K562 (cell line): Measurements from ENCODE around the gene C16orf74. TPM values are rescaled to one million over a fixed set of nuclear protein-coding genes. Genes with fewer than 3 reads are reported as not detected.

Experiments
- ATAC-seq: fragments of 200-7000 bp; cut with Tn5 transposase; 3 replicates; pipeline ENCODE4 v1.9.1; 2020; ENCODE audit warnings: moderate library complexity
- BruUV-seq: library from RNA; stranded (reverse); fragments of 400-500 nt; replicated peaks from 2 replicates; lab custom pipeline; 2021; lab: Mats Ljungman, UMichigan
- CTCF ChIA-PET: fragments of 300-600 bp; formaldehyde crosslinking; extraction: SDS; loops from one replicate; lab custom pipeline; 2021; ENCODE audit warnings: low intra/inter-chr PET ratio; lab: Yijun Ruan, JAX
- POLR2A ChIA-PET: fragments of 300-600, 350-650 bp; sonication (Branson Sonifier 250); formaldehyde crosslinking; extraction: SDS; loops from one replicate; lab custom pipeline; 2021; ENCODE audit warnings: antibody characterized with exemption, inconsistent platforms; lab: Yijun Ruan, JAX
- DNase-seq, 4 experiments: peaks; one replicate each; pipeline versions ENCODE4 v3.0.0 to v3.0.0-alpha.2; 2011 to 2018; ENCODE audit warnings: low spot score in 3 of 4, mixed read lengths in 3 of 4; ENCODE audit errors: extremely low read depth in 1 of 4
- FAIRE-seq: peaks from 2 replicates; lab custom pipeline; 2011; peaks lifted over from hg19 to GRCh38; lab: Jason Lieb, UNC
- H2AFZ ChIP-seq: 2 replicates; pipeline ENCODE4 v1.6.0; 2011; ENCODE audit warnings: low read depth, low read length, control low read depth, inconsistent platforms
- H3K27ac ChIP-seq: fragments of 200-600 bp; 3 replicates; pipeline ENCODE4 v1.8.0; 2011; ENCODE audit warnings: low read depth, mild to moderate bottlenecking, control low read depth, inconsistent platforms, low read length, moderate library complexity, mixed read lengths; ENCODE audit errors: extremely low read depth
- H3K27me3 ChIP-seq, 2 experiments: fragments of 300-600 bp in 1 of 2; 2 replicates in 1 of 2; 3 replicates in 1 of 2; pipeline versions ENCODE4 v1.6.0 to v1.8.0; 2011; ENCODE audit warnings: inconsistent platforms in 2 of 2, low read length in 2 of 2, mild to moderate bottlenecking in 1 of 2, mixed read lengths in 1 of 2, moderate library complexity in 1 of 2; ENCODE audit not compliant: control insufficient read depth in 2 of 2, insufficient read depth in 2 of 2
- H3K36me3 ChIP-seq: fragments of 300-600 bp; 3 replicates; pipeline ENCODE4 v1.8.0; 2011; ENCODE audit warnings: mild to moderate bottlenecking, low read length, inconsistent platforms; ENCODE audit not compliant: control insufficient read depth, insufficient read depth
- H3K4me1 ChIP-seq, 2 experiments: fragments of 200-600 bp in 1 of 2; replicated peaks in 1 of 2; 2 replicates in 1 of 2; 3 replicates in 1 of 2; pipeline versions ENCODE4 v1.5.1 to v1.8.0; 2011; ENCODE audit warnings: inconsistent platforms in 2 of 2, low read length in 2 of 2, mild to moderate bottlenecking in 1 of 2, mixed read lengths in 1 of 2, moderate library complexity in 1 of 2; ENCODE audit not compliant: control insufficient read depth in 2 of 2, insufficient read depth in 2 of 2
- H3K4me2 ChIP-seq: 2 replicates; pipeline ENCODE4 v1.6.1; 2011; ENCODE audit warnings: low read length, control low read depth, inconsistent platforms, mixed read lengths; ENCODE audit not compliant: insufficient read depth
- H3K4me3 ChIP-seq: fragments of 200-600 bp; sonication (generic), shearing (Covaris generic); 2 replicates; pipeline ENCODE4 v1.5.1; 2016; ENCODE audit warnings: control low read depth, inconsistent platforms
- H3K79me2 ChIP-seq: fragments of 200-600 bp; 3 replicates; pipeline ENCODE4 v1.8.0; 2011; ENCODE audit warnings: low read length, inconsistent platforms; ENCODE audit not compliant: control insufficient read depth, insufficient read depth
- H3K9ac ChIP-seq, 2 experiments: 2 replicates each; pipeline versions ENCODE4 v1.6.0 to v1.6.1; 2011; ENCODE audit warnings: low read depth in 2 of 2, low read length in 2 of 2, control low read depth in 1 of 2, inconsistent platforms in 1 of 2, mild to moderate bottlenecking in 1 of 2, mixed read lengths in 1 of 2; ENCODE audit not compliant: insufficient read depth in 1 of 2
- H3K9me1 ChIP-seq: one replicate; pipeline ENCODE4 v1.6.0; 2011; ENCODE audit warnings: inconsistent platforms, mild to moderate bottlenecking, low read length, moderate library complexity; ENCODE audit not compliant: control insufficient read depth, insufficient read depth
- H3K9me3 ChIP-seq: replicated peaks from 2 replicates; pipeline ENCODE4 v1.5.1; 2011; ENCODE audit warnings: low read depth, low read length, inconsistent platforms; ENCODE audit not compliant: control insufficient read depth, insufficient read depth
- H4K20me1 ChIP-seq: replicated peaks from 2 replicates; pipeline ENCODE4 v1.6.1; 2011; ENCODE audit warnings: low read length, inconsistent platforms, mixed read lengths; ENCODE audit not compliant: control insufficient read depth, insufficient read depth
- BACH1 ChIP-seq: fragments of 200-800 bp; sonication (Bioruptor generic); IDR thresholded peaks from 2 replicates; pipeline ENCODE4 v1.6.1; 2016; ENCODE audit warnings: missing genetic modification characterization, missing compliant biosample characterization
- BDP1 ChIP-seq: IDR thresholded peaks from 3 replicates; pipeline ENCODE4 v1.6.1; 2011; ENCODE audit not compliant: insufficient read length, insufficient read depth
- CREM ChIP-seq: IDR thresholded peaks from 2 replicates; pipeline ENCODE4 v1.6.1; 2014; ENCODE audit warnings: antibody characterized with exemption, low read depth
- FOXP4 ChIP-seq: sonication (generic); formaldehyde crosslinking; IDR thresholded peaks from 2 replicates; pipeline ENCODE4 v1.8.0; 2022; ENCODE audit warnings: mild to moderate bottlenecking, missing genetic modification reagents, borderline replicate concordance
- HNRNPK ChIP-seq: fragments of 200-400 bp; formaldehyde crosslinking; IDR thresholded peaks from one replicate; pipeline ENCODE4 v1.6.1; 2018; ENCODE audit warnings: mild to moderate bottlenecking, low read depth, low read length; ENCODE audit not compliant: poor library complexity, severe bottlenecking
- MTF1 ChIP-seq: fragments of 250-450 bp; sonication (Bioruptor Pico); IDR thresholded peaks from 2 replicates; pipeline ENCODE4 v1.9.0; 2021; ENCODE audit warnings: moderate library complexity, mild to moderate bottlenecking, inconsistent platforms, borderline replicate concordance
- PML ChIP-seq: IDR thresholded peaks from 2 replicates; pipeline ENCODE4 v1.6.1; 2012; ENCODE audit warnings: low read length, inconsistent platforms
- SMARCA4 ChIP-seq: fragments of 450-650 bp; IDR thresholded peaks from 2 replicates; pipeline ENCODE4 v1.6.1; 2016
- TAF9B ChIP-seq: fragments of 450-650 bp; IDR thresholded peaks from 2 replicates; pipeline ENCODE4 v1.6.1; 2018; ENCODE audit warnings: mild to moderate bottlenecking; ENCODE audit not compliant: partially characterized antibody
- TGIF2 ChIP-seq: sonication (generic); formaldehyde crosslinking; IDR thresholded peaks from 2 replicates; pipeline ENCODE4 v1.8.1; 2022; ENCODE audit warnings: mild to moderate bottlenecking, missing genetic modification reagents, moderate library complexity
- ZEB2 ChIP-seq: fragments of 450-650 bp; IDR thresholded peaks from 2 replicates; pipeline ENCODE4 v1.6.1; 2016
- ZNF239 ChIP-seq: fragments of 250-450 bp; sonication (Bioruptor Pico); IDR thresholded peaks from 2 replicates; pipeline ENCODE4 v1.4.0; 2020; ENCODE audit warnings: mild to moderate bottlenecking
- ZNF584 ChIP-seq: fragments of 200-800 bp; sonication (Bioruptor generic); IDR thresholded peaks from 2 replicates; pipeline ENCODE4 v1.6.1; 2016; ENCODE audit warnings: low read depth, mild to moderate bottlenecking, missing genetic modification characterization, missing compliant biosample characterization
- WGBS: fragments of 100-300 bp; shearing (Covaris generic); methylation state at CpG from one replicate; pipeline ENCODE4 v1.1.6; 2016; ENCODE audit warnings: low coverage, mixed read lengths; ENCODE audit not compliant: insufficient coverage; ENCODE audit errors: missing lambda C conversion rate; 5-methylcytosine and 5-hydroxymethylcytosine counted together
- in situ Hi-C: fragments of 300-500 bp; cut with MboI; formaldehyde crosslinking; loops from 4 replicates; pipeline ENCODE4 v1.15.0; 2018; ENCODE audit warnings: inconsistent platforms, mixed read lengths
- intact Hi-C: fragments of 100-400 bp; cut with micrococcal nuclease; formaldehyde crosslinking; loops from 2 replicates; pipeline ENCODE4 v1.14.2; 2022
- polyA plus RNA-seq, 8 experiments: library from polyadenylated mRNA; depleted of rRNA in 4 of 8; stranded (reverse) in 5 of 8; unstranded in 3 of 8; fragments of >200 nt; fragmentation: Nextera tagmentation in 2 of 8; fragmentation: Illumina TruSeq in 1 of 8; extraction: Ambion mirVana in 2 of 8; extraction: Trizol in 1 of 8; gene quantifications; 2 replicates each; pipeline versions ENCODE4 v1.2.1 to v1.2.3, GENCODE V29; 2011 to 2014; ENCODE audit warnings: inconsistent platforms in 1 of 8, missing spikeins in 1 of 8
- total RNA-seq, 7 experiments: library from RNA; depleted of rRNA in 6 of 7; stranded (reverse); fragments of >200 nt in 6 of 7; fragmentation: Illumina TruSeq in 2 of 7; extraction: Trizol in 2 of 7; gene quantifications; 2 replicates each; pipeline versions ENCODE4 v1.2.1 to v1.2.3, GENCODE V29; 2011 to 2021; ENCODE audit warnings: low replicate concordance in 1 of 7

C16orf74 gene
- total and polyA plus RNA-seq, 9 of the 15 experiments (the other 6 are each of a cell fraction or from before 2014, with no cell fraction given), result not detected

- intact Hi-C loops, result no loop called here
- BruUV-seq, result no TSS peak
Observed at GRCh38 chr16:85755929-85756768, 5.3 kb upstream of the C16orf74 start.

DNA sequence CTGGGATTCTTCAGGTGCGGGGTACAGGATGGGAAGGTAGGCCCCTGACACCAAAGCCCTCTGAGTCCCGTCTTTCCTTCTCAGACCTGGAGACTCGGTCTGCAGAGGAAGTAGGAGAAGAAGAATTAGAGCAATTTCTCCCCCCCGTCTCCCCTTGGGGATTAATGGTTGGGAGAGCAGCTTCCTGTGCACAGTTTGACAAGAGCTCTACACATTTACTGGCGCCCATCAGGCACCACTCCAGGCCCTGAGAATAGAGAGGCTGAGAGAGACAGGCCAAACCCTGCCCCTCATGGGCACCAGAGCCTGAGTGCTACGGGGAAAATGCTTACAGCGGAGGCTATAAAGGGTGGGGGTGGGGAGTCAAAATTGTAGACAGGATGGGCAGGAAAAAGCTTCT lies 3.5 kb upstream of the C16orf74 start:
- Histone ChIP-seq H3K27ac (no peak overlapping the region), H3K4me2 (no peak overlapping the region), H3K4me3 (no peak overlapping the region), H3K9me3 (no peaks in the 10 kb centered on the region), H2AFZ (no peak overlapping the region), H4K20me1 (peaks cover 35% of the 10 kb centered on the region), H3K36me3 (no peaks in the 10 kb centered on the region), H3K9me1 (peaks cover 6% of the 10 kb centered on the region), H3K9ac (no peak overlapping the region), H3K27me3 (peaks cover 46 to 88% of the 10 kb centered on the region in 2 experiments; a peak in 4 of 5 replicates), H3K4me1 (peaks cover 0 to 35% of the 10 kb centered on the region in 2 experiments; a peak in 2 of 5 replicates), H3K79me2 (no peaks in the 10 kb centered on the region)
- TF ChIP-seq ZNF239 (CRISPR knock-in tag) (no peak), BDP1 (no peak), FOXP4 (CRISPR knock-in tag) (no peak), ZEB2 (no peak), PML (no peak), HNRNPK (no peak), CREM (no peak), BACH1 (tag) (no peak)
- intact Hi-C loops, result no loop called here
- WGBS, result 4% methylated on average over 7 of the region's 7 CpGs
- POLR2A ChIA-PET, result no interaction called here
- CTCF ChIA-PET, result no interaction called here
- FAIRE-seq, result no peak
- no peak for ATAC-seq
- no TSS peak for BruUV-seq
- no peak for DNase-seq
- in situ Hi-C loops, result no loop called here

More at GRCh38 chr16:85755929-85756768, 5.3 kb upstream of the C16orf74 start:
- Histone ChIP-seq H3K4me1 (peaks cover 0 to 25% of the 10 kb centered on the region in 2 experiments; a peak in 2 of 5 replicates), H3K79me2 (no peaks in the 10 kb centered on the region), H4K20me1 (peaks cover 34% of the 10 kb centered on the region), H3K4me2 (no peak overlapping the region), H2AFZ (no peak overlapping the region), H3K9ac (no peak overlapping the region), H3K9me3 (no peaks in the 10 kb centered on the region), H3K9me1 (peaks cover 2% of the 10 kb centered on the region), H3K36me3 (no peaks in the 10 kb centered on the region), H3K27me3 (peaks cover 51 to 90% of the 10 kb centered on the region in 2 experiments), H3K4me3 (no peak overlapping the region), H3K27ac (no peak overlapping the region)
- ChIA-PET CTCF (no interaction called here), POLR2A (no interaction called here)
- WGBS, result 9% methylated on average over 22 of the region's 25 CpGs
- in situ Hi-C loops, result no loop called here
- FAIRE-seq, result no peak
- TF ChIP-seq MTF1 (CRISPR knock-in tag) (no peak), TGIF2 (CRISPR knock-in tag) (no peak), SMARCA4 (no peak), ZNF584 (CRISPR knock-in tag) (no peak), TAF9B (no peak)
- no peak for DNase-seq
- no peak for ATAC-seq
